HG03575 (cell line): ENCODE data around the gene CPED1.
A peak's percentile ranks its signal among the peaks of the same experiment; 100 is the strongest.
"Not testable (repeated sequence)": the region's sequence is repeated elsewhere in the genome, so short reads cannot be mapped to it uniquely, and the experiment has no call there.

ENCODE experiments used
- ATAC-seq: cut with Tn5 transposase; IDR thresholded peaks from one replicate; pipeline ENCODE4 v1.9.1; 2021; ENCODE audit not compliant: unreplicated experiment, insufficient number of reproducible peaks, low FRiP score; ENCODE audit errors: extremely low read depth

CPED1 gene

GRCh38 chr7:121279822-121280221 lies 291.3 kb downstream of the CPED1 start:
- no peak for ATAC-seq

- no peak for ATAC-seq
These were observed 292.1 kb downstream of the CPED1 start for GRCh38 chr7:121280656-121281055.

GRCh38 chr7:121282129-121282528 lies 293.6 kb downstream of the CPED1 start:
- ATAC-seq = no peak

GRCh38 chr7:121285066-121285667 lies 296.7 kb downstream of the CPED1 start:
- no peak for ATAC-seq

- no peak for ATAC-seq
These were observed 297.7 kb downstream of the CPED1 start for GRCh38 chr7:121286186-121286585.

GRCh38 chr7:121286742-121287734 lies 298.5 kb downstream of the CPED1 start:
- ATAC-seq = no peak

- no peak for ATAC-seq
These were observed 300.4 kb downstream of the CPED1 start for GRCh38 chr7:121288894-121289293.

GRCh38 chr7:121289930-121290329 lies 301.4 kb downstream of the CPED1 start:
- ATAC-seq = not testable (repeated sequence)

GRCh38 chr7:121294448-121294992 lies 306.0 kb downstream of the CPED1 start:
- ATAC-seq = no peak

- no peak for ATAC-seq
These were observed 309.3 kb downstream of the CPED1 start for GRCh38 chr7:121297843-121298242.

GRCh38 chr7:121298831-121299239 lies 310.3 kb downstream of the CPED1 start:
- ATAC-seq = no peak

GRCh38 chr7:121300685-121301420 lies 312.3 kb downstream of the CPED1 start:
- no peak for ATAC-seq

- ATAC-seq = no peak
These were observed 313.1 kb downstream of the CPED1 start for GRCh38 chr7:121301446-121302213.

GRCh38 chr7:121302214-121302745 lies 313.8 kb downstream of the CPED1 start:
- peak; percentile 91 for ATAC-seq

- no peak for ATAC-seq
These were observed 315.1 kb downstream of the CPED1 start for GRCh38 chr7:121303422-121304101.

GRCh38 chr7:121304102-121304658 lies 315.7 kb downstream of the CPED1 start:
- ATAC-seq = no peak

GRCh38 chr7:121305109-121305508 lies 316.6 kb downstream of the CPED1 start:
- no peak for ATAC-seq

GRCh38 chr7:121306565-121306964 lies 318.1 kb downstream of the CPED1 start:
- no peak for ATAC-seq
